ENCODE measurements around the gene OSGIN1.

OSGIN1 gene

DNA sequence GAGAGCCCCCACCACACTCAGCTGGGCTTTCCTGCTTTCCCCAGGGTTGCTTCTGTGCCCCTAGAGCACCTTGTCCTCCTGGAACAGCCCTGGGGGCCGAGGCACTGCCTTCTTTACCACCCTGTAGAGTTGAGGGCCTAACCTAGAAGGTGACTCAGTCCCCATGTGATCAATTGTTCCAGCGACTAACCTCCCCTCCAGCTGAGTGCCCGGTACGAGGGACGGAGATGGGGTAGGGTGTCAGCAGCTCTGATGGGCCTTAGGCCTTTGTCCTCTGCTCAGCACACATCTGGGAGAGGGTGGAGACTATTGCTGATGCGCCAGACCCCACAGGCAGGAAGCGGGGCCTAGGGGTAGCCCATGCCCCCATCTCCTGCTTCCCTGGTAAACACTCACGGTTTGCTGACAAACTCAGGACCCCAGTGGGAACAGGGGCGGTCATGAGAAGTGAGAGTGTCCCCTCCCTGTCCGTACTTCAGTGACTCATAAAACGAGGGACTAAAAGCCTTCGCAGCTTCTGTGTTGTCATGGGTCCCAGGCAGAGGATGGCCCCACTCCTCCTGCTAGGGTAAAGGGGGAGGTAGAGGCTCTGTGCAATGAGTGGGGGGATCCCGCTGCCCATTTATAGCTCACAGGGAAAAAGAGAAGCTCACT lies 48.1 kb downstream of the OSGIN1 start:
- no peaks in the 10 kb centered on the region for H3K27me3 ChIP-seq (replicated peaks; ENCODE audit: control insufficient read depth, insufficient read depth, low read length, poor library complexity, severe bottlenecking)
- H3K9me3 ChIP-seq (ENCODE audit: control insufficient read depth, low read length), result no peaks in the 10 kb centered on the region
- no peak overlapping the region for H3K27ac ChIP-seq (ENCODE audit: insufficient read depth, low read length, poor library complexity, severe bottlenecking)
- no peak for DNase-seq
- H3K36me3 ChIP-seq (ENCODE audit: control insufficient read depth, insufficient read depth, low read length), result no peaks in the 10 kb centered on the region
- H3K4me3 ChIP-seq (ENCODE audit: insufficient read depth, low read depth, low read length, poor library complexity, severe bottlenecking), result no peak overlapping the region
- no peaks in the 10 kb centered on the region for H3K4me1 ChIP-seq (ENCODE audit: control insufficient read depth, insufficient read depth, low read length, poor library complexity, severe bottlenecking)

- H3K4me1 ChIP-seq (ENCODE audit: control insufficient read depth, insufficient read depth, low read length, poor library complexity, severe bottlenecking), result no peaks in the 10 kb centered on the region
Measured at GRCh38 chr16:84001726-84002125, 48.7 kb downstream of the OSGIN1 start.

GRCh38 chr16:84003038-84003437 lies 50.0 kb downstream of the OSGIN1 start:
- H3K27me3 ChIP-seq (replicated peaks; ENCODE audit: control insufficient read depth, insufficient read depth, low read length, poor library complexity, severe bottlenecking), result no peaks in the 10 kb centered on the region
- no peak for DNase-seq
- H3K27ac ChIP-seq (ENCODE audit: insufficient read depth, low read length, poor library complexity, severe bottlenecking), result no peak overlapping the region
- no peak overlapping the region for H3K4me3 ChIP-seq (ENCODE audit: insufficient read depth, low read depth, low read length, poor library complexity, severe bottlenecking)
- no peaks in the 10 kb centered on the region for H3K36me3 ChIP-seq (ENCODE audit: control insufficient read depth, insufficient read depth, low read length)
- no peaks in the 10 kb centered on the region for H3K4me1 ChIP-seq (ENCODE audit: control insufficient read depth, insufficient read depth, low read length, poor library complexity, severe bottlenecking)
- no peaks in the 10 kb centered on the region for H3K9me3 ChIP-seq (ENCODE audit: control insufficient read depth, low read length)

More at GRCh38 chr16:84001726-84002125, 48.7 kb downstream of the OSGIN1 start:
- no peaks in the 10 kb centered on the region for H3K9me3 ChIP-seq (ENCODE audit: control insufficient read depth, low read length)
- H3K27me3 ChIP-seq (replicated peaks; ENCODE audit: control insufficient read depth, insufficient read depth, low read length, poor library complexity, severe bottlenecking), result no peaks in the 10 kb centered on the region
- H3K4me3 ChIP-seq (ENCODE audit: insufficient read depth, low read depth, low read length, poor library complexity, severe bottlenecking), result no peak overlapping the region
- no peak for DNase-seq
- no peaks in the 10 kb centered on the region for H3K36me3 ChIP-seq (ENCODE audit: control insufficient read depth, insufficient read depth, low read length)
- H3K27ac ChIP-seq (ENCODE audit: insufficient read depth, low read length, poor library complexity, severe bottlenecking), result no peak overlapping the region

DNA sequence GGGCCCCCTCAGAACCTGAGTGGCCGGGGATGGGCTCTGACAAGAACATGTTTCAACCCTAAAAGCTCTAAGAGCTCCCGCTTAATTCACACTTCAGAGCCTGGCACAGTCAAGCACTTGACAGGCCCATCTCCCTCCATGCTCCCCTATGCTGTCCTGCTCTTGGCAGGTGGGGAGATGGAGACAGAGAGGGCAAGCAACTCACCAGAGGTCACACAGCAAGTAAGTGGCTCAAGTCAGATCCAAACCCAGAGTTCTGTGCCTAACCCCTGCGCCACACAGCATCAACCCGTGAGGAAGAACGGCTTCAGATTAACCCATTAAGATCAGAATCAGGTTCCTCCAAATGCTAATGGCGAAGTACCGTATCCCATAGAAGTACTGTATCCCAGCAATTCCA lies 51.4 kb downstream of the OSGIN1 start:
- no peaks in the 10 kb centered on the region for H3K27me3 ChIP-seq (replicated peaks; ENCODE audit: control insufficient read depth, insufficient read depth, low read length, poor library complexity, severe bottlenecking)

DNA sequence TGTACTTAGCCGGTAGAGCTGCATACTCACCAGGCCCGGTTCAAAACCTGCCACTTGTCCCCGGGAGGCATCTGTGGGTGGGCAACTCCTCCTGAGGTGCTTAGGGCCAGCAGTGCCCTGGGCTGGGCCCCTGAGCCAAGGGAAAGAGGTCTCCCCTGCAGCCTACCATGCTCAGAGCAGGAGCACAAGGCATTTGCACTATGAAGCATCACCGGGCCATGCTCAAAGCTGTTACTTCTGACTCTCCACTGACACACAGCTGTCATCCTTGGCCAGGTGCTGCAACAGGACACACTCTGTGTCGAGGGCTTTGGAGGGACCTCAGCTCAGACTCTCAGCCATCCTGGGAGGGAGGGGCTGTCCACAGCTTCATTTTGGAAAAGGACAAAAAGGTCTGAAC lies 52.4 kb downstream of the OSGIN1 start:
- H3K9me3 ChIP-seq (ENCODE audit: control insufficient read depth, low read length), result no peaks in the 10 kb centered on the region
- no peaks in the 10 kb centered on the region for H3K27me3 ChIP-seq (replicated peaks; ENCODE audit: control insufficient read depth, insufficient read depth, low read length, poor library complexity, severe bottlenecking)
- H3K27ac ChIP-seq (ENCODE audit: insufficient read depth, low read length, poor library complexity, severe bottlenecking), result no peak overlapping the region
- H3K4me1 ChIP-seq (ENCODE audit: control insufficient read depth, insufficient read depth, low read length, poor library complexity, severe bottlenecking), result no peaks in the 10 kb centered on the region
- no peak for DNase-seq
- H3K4me3 ChIP-seq (ENCODE audit: insufficient read depth, low read depth, low read length, poor library complexity, severe bottlenecking), result no peak overlapping the region
- no peaks in the 10 kb centered on the region for H3K36me3 ChIP-seq (ENCODE audit: control insufficient read depth, insufficient read depth, low read length)

More for the DNA sequence above, 51.4 kb downstream of the OSGIN1 start:
- no peaks in the 10 kb centered on the region for H3K4me1 ChIP-seq (ENCODE audit: control insufficient read depth, insufficient read depth, low read length, poor library complexity, severe bottlenecking)
- no peaks in the 10 kb centered on the region for H3K9me3 ChIP-seq (ENCODE audit: control insufficient read depth, low read length)
- H3K27ac ChIP-seq (ENCODE audit: insufficient read depth, low read length, poor library complexity, severe bottlenecking), result no peak overlapping the region
- H3K36me3 ChIP-seq (ENCODE audit: control insufficient read depth, insufficient read depth, low read length), result no peaks in the 10 kb centered on the region
- H3K4me3 ChIP-seq (ENCODE audit: insufficient read depth, low read depth, low read length, poor library complexity, severe bottlenecking), result no peak overlapping the region
- no peak for DNase-seq

- H3K27me3 ChIP-seq (replicated peaks; ENCODE audit: control insufficient read depth, insufficient read depth, low read length, poor library complexity, severe bottlenecking), result no peaks in the 10 kb centered on the region
- no peak overlapping the region for H3K27ac ChIP-seq (ENCODE audit: insufficient read depth, low read length, poor library complexity, severe bottlenecking)
- no peaks in the 10 kb centered on the region for H3K36me3 ChIP-seq (ENCODE audit: control insufficient read depth, insufficient read depth, low read length)
- H3K9me3 ChIP-seq (ENCODE audit: control insufficient read depth, low read length), result no peaks in the 10 kb centered on the region
- DNase-seq, result no peak
- no peak overlapping the region for H3K4me3 ChIP-seq (ENCODE audit: insufficient read depth, low read depth, low read length, poor library complexity, severe bottlenecking)
- no peaks in the 10 kb centered on the region for H3K4me1 ChIP-seq (ENCODE audit: control insufficient read depth, insufficient read depth, low read length, poor library complexity, severe bottlenecking)
Measured at GRCh38 chr16:84007520-84007919, 54.5 kb downstream of the OSGIN1 start.

DNA sequence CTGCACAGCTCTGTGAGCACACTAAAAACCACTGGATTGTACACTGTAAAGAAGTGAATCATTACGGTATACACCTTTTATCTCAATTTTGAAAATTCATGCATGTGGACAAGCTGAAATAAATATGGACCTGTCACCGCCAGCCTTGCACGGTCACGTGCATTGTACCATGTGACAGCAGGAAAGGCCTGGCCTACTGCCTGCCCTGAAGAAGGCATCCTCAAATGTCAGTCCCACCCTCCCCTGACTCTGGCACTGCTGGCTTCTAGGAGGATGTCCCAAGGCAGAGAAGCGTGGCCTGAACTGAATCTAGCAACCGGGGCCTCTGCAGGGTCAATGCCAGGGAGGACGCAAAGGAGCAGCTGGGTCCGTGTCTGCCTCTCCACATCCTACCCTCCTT lies 54.9 kb downstream of the OSGIN1 start:
- Histone ChIP-seq H3K9me3 (ENCODE audit: control insufficient read depth, low read length) (no peaks in the 10 kb centered on the region), H3K4me3 (ENCODE audit: insufficient read depth, low read depth, low read length, poor library complexity, severe bottlenecking) (no peak overlapping the region), H3K27ac (ENCODE audit: insufficient read depth, low read length, poor library complexity, severe bottlenecking) (no peak overlapping the region), H3K4me1 (ENCODE audit: control insufficient read depth, insufficient read depth, low read length, poor library complexity, severe bottlenecking) (no peaks in the 10 kb centered on the region), H3K36me3 (ENCODE audit: control insufficient read depth, insufficient read depth, low read length) (no peaks in the 10 kb centered on the region), H3K27me3 (replicated peaks; ENCODE audit: control insufficient read depth, insufficient read depth, low read length, poor library complexity, severe bottlenecking) (no peaks in the 10 kb centered on the region)
- no peak for DNase-seq

GRCh38 chr16:84009282-84009681 lies 56.2 kb downstream of the OSGIN1 start:
- H3K27ac ChIP-seq (ENCODE audit: insufficient read depth, low read length, poor library complexity, severe bottlenecking), result no peak overlapping the region
- DNase-seq, result no peak
- no peaks in the 10 kb centered on the region for H3K9me3 ChIP-seq (ENCODE audit: control insufficient read depth, low read length)
- H3K27me3 ChIP-seq (replicated peaks; ENCODE audit: control insufficient read depth, insufficient read depth, low read length, poor library complexity, severe bottlenecking), result no peaks in the 10 kb centered on the region
- H3K4me3 ChIP-seq (ENCODE audit: insufficient read depth, low read depth, low read length, poor library complexity, severe bottlenecking), result no peak overlapping the region
- H3K36me3 ChIP-seq (ENCODE audit: control insufficient read depth, insufficient read depth, low read length), result no peaks in the 10 kb centered on the region
- no peaks in the 10 kb centered on the region for H3K4me1 ChIP-seq (ENCODE audit: control insufficient read depth, insufficient read depth, low read length, poor library complexity, severe bottlenecking)

GRCh38 chr16:84013787-84014569 lies 60.9 kb downstream of the OSGIN1 start:
- Histone ChIP-seq H3K9me3 (ENCODE audit: control insufficient read depth, low read length) (no peaks in the 10 kb centered on the region), H3K27me3 (replicated peaks; ENCODE audit: control insufficient read depth, insufficient read depth, low read length, poor library complexity, severe bottlenecking) (no peaks in the 10 kb centered on the region), H3K27ac (ENCODE audit: insufficient read depth, low read length, poor library complexity, severe bottlenecking) (no peak overlapping the region), H3K4me1 (ENCODE audit: control insufficient read depth, insufficient read depth, low read length, poor library complexity, severe bottlenecking) (no peaks in the 10 kb centered on the region), H3K4me3 (ENCODE audit: insufficient read depth, low read depth, low read length, poor library complexity, severe bottlenecking) (no peak overlapping the region), H3K36me3 (ENCODE audit: control insufficient read depth, insufficient read depth, low read length) (no peaks in the 10 kb centered on the region)
- peak; percentile 13 to 27 (median 26) for DNase-seq

- Histone ChIP-seq H3K4me1 (ENCODE audit: control insufficient read depth, insufficient read depth, low read length, poor library complexity, severe bottlenecking) (no peaks in the 10 kb centered on the region), H3K27me3 (replicated peaks; ENCODE audit: control insufficient read depth, insufficient read depth, low read length, poor library complexity, severe bottlenecking) (no peaks in the 10 kb centered on the region), H3K9me3 (ENCODE audit: control insufficient read depth, low read length) (no peaks in the 10 kb centered on the region), H3K36me3 (ENCODE audit: control insufficient read depth, insufficient read depth, low read length) (no peaks in the 10 kb centered on the region), H3K27ac (ENCODE audit: insufficient read depth, low read length, poor library complexity, severe bottlenecking) (no peak overlapping the region), H3K4me3 (ENCODE audit: insufficient read depth, low read depth, low read length, poor library complexity, severe bottlenecking) (no peak overlapping the region)
- no peak for DNase-seq
Measured at GRCh38 chr16:84014570-84015327, 61.7 kb downstream of the OSGIN1 start.
